ENCODE results near the gene LY6G6D. TPM values are rescaled to one million over a fixed set of nuclear protein-coding genes. Genes with fewer than 3 reads are reported as not detected.
A peak's percentile ranks its signal among the peaks of the same experiment; 100 is the strongest.

LY6G6D gene
- total and polyA plus RNA-seq, 12 donors, result not detected

- intact Hi-C loops (cut with DNase I), result loop anchor here in 1 of 10 donors (10.0 kb wide), 1 partner anchor 79 kb away; the partner anchor contains the start of gene LY6G5C
- no peaks in the 10 kb centered on the region for H3K9me3 ChIP-seq
Observed at GRCh38 chr6:31763619-31763940, 48.4 kb downstream of the LY6G6D start.

GRCh38 chr6:31764198-31764597, 49.0 kb downstream of the LY6G6D start:
- Histone ChIP-seq H3K36me3 (peaks cover 0 to 14% (median 0%) of the 10 kb centered on the region in 9 donors), H3K27ac (no peak overlapping the region), H3K4me1 (peaks cover 0 to 23% (median 12%) of the 10 kb centered on the region in 9 donors), H3K9me3 (no peaks in the 10 kb centered on the region), H3K27me3 (no peaks in the 10 kb centered on the region), H3K4me3 (no peak overlapping the region)
- 87 to 93% methylated on average over 4 of the region's 4 CpGs for WGBS, 2 donors
- TF ChIP-seq CTCF (IDR thresholded peaks at IDR 0.05), result no peak
- ATAC-seq, result no peak
- intact Hi-C loops (cut with DNase I), result loop anchor here in 1 of 10 donors (10.0 kb wide), 1 partner anchor 79 kb away; the partner anchor contains the start of gene LY6G5C
- DNase-seq, result no peak

More at GRCh38 chr6:31763619-31763940, 48.4 kb downstream of the LY6G6D start:
- peaks cover 0 to 17% (median 0%) of the 10 kb centered on the region in 9 donors for H3K36me3 ChIP-seq
- peak overlapping the region in 1 of 10 donors; percentile 31 for H3K27ac ChIP-seq
- H3K4me1 ChIP-seq, result peaks cover 0 to 23% (median 12%) of the 10 kb centered on the region in 9 donors
- DNase-seq (peak in 1 of 2 donors; percentile 34), ATAC-seq (peak; percentile 47 to 80 (median 66))
- no peaks in the 10 kb centered on the region for H3K27me3 ChIP-seq
- peak in 1 of 9 donors; percentile 11 for TF ChIP-seq CTCF (IDR thresholded peaks at IDR 0.05)
- no peak overlapping the region for H3K4me3 ChIP-seq
- WGBS, 2 donors, result 4 to 10% methylated on average over 1 of the region's 1 CpG

- intact Hi-C loops (cut with DNase I), result loop anchor here in 4 of 10 donors (5.0 to 10.0 kb wide), 3 partner anchors 38 to 83 kb away; partner anchors contain the start of genes DDAH2 (in 3 of the 4) and LY6G5C (in 2 of the 4)
- no peak overlapping the region for H3K4me3 ChIP-seq
- H3K27ac ChIP-seq, result no peak overlapping the region
- peaks cover 0 to 12% (median 0%) of the 10 kb centered on the region in 9 donors for H3K36me3 ChIP-seq
- TF ChIP-seq CTCF (IDR thresholded peaks at IDR 0.05), result no peak
- DNase-seq (no peak), ATAC-seq (no peak)
- peaks cover 0 to 26% (median 12%) of the 10 kb centered on the region in 9 donors for H3K4me1 ChIP-seq
- H3K9me3 ChIP-seq, result no peaks in the 10 kb centered on the region
- 89 to 92% methylated on average over 9 of the region's 9 CpGs for WGBS, 2 donors
- no peaks in the 10 kb centered on the region for H3K27me3 ChIP-seq
Observed at GRCh38 chr6:31765559-31765909, 50.4 kb downstream of the LY6G6D start.

- Histone ChIP-seq H3K4me1 (peaks cover 0 to 26% (median 12%) of the 10 kb centered on the region in 9 donors), H3K36me3 (peaks cover 0 to 12% (median 0%) of the 10 kb centered on the region in 9 donors), H3K27me3 (no peaks in the 10 kb centered on the region), H3K27ac (no peak overlapping the region), H3K9me3 (no peaks in the 10 kb centered on the region), H3K4me3 (peak overlapping the region in 6 of 10 donors; percentile 3 to 43 (median 24))
- no peak for TF ChIP-seq CTCF (IDR thresholded peaks at IDR 0.05)
- ATAC-seq (peak in 3 of 8 donors; percentile 30 to 48 (median 47)), DNase-seq (no peak)
- intact Hi-C loops (cut with DNase I), result loop anchor here in 4 of 10 donors (5.0 to 10.0 kb wide), 3 partner anchors 39 to 84 kb away; partner anchors contain the start of genes DDAH2 (in 3 of the 4) and LY6G5C (in 2 of the 4)
- 56% methylated on average over 42 of the region's 42 CpGs for WGBS, 2 donors
Observed at GRCh38 chr6:31765910-31766794, 51.0 kb downstream of the LY6G6D start.

All from heart right ventricle (tissue), 16 donors.